CD4-positive, alpha-beta T cell treated with Interleukin-12 subunit alpha and Interleukin-12 subunit beta, for 1 hour (primary cell): ENCODE results near the gene MSH3.
"Not testable (repeated sequence)": the region's sequence is repeated elsewhere in the genome, so short reads cannot be mapped to it uniquely, and the experiment has no call there.

Experiments used
- DNase-seq: peaks from one replicate; pipeline ENCODE4 v3.0.0-alpha.2; 2020

Gene MSH3

DNA sequence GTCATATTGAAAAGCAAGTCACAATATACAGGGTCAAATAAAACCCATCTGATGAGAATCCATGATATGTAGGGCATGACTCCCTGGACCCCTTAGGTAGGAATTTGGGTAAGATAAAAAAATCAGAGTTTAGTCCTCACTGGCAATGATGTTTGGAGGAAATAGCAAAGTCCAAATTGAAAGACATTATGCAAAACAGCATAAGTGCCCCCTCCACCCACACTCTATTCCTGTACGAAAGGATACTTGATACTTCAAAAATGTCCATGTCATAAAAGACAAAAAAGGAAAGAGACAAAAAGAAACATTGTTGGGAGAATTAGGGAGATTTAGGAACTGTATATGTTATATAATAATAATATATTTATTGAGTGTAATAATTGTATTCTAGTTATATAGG, 209.7 kb downstream of the MSH3 start:
- no peak for DNase-seq

GRCh38 chr5:80864706-80865435, 210.4 kb downstream of the MSH3 start:
- no peak for DNase-seq

GRCh38 chr5:80865551-80865950, 211.1 kb downstream of the MSH3 start:
- DNase-seq, result no peak

DNA sequence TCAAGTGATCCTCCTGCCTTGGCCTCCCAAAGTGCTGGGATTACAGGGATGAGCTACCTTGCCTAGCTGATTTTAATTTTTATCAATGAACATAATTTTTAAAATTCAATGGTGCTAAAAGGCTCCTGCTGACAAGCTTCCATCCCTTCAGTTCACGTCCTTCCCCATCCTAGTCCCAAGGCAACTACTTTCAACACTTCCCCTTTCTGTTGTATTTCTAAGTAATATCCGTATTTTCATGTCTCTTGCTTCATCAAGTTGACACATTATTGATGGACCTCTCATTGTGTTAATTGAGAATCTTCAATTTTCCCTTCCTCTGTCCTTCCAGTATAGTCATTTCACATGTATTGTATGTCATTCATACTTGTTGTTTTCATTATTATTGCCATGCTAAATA, 211.9 kb downstream of the MSH3 start:
- DNase-seq, result no peak

DNA sequence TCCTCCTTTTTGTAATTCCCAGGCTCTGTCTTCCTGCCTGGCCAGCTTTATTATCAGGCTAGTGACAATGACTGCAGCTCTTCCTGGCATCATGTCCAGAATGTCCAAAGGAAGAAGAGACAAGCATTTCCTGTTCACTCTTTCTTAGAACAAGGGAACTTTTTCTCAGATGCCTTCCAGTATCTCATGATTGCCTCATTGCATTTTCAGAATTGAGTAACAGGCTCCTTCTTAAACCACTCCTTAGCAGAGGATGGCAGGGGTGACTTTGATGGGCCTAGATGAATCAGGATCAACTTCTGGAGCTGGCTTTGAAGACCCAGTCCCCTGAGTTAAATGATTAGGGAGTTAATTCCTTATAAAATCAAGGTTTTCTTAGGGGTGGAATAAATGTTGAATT, 212.8 kb downstream of the MSH3 start:
- DNase-seq, result no peak

DNA sequence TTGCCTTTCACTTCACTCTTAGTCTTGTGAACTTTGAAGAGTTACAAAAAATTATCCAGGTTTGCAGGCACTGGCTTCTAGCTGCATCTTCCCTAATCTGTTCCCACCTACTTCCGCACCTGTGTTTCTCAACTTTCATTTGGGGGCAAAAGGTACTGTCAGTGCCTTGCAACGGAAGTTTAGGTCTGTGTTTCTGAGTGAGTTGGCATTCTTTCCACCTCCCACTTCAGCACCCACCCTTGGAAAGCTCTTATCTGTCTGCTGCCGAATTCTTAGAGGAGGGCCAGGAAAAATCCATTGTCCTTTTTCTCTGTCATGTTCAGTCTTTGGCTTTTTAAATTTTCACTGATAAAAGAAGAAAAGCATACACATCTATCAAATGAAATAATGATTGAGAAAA, 216.0 kb downstream of the MSH3 start:
- no peak for DNase-seq

DNA sequence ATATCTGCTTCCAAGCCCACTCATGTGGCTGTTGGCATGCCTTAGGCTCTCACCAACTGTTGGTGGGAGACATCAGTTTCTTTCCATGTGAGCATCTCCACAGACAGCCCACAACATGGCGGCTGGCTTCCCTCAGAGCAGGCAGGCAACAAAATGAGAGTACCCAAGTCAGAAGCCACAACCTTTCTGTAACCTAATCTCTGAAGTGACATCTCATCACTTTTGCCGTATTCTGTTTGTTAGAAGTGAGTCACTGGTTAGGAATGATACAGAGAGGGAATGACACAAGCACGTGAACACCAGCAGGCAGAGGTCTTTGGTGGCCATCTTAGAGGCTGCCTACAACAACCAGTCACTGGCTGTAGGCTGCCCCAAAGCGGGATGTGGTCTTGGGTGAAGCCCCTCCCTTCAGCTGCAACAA, 217.1 kb downstream of the MSH3 start:
- no peak for DNase-seq

GRCh38 chr5:80874162-80874561, 219.7 kb downstream of the MSH3 start:
- DNase-seq, result no peak

DNA sequence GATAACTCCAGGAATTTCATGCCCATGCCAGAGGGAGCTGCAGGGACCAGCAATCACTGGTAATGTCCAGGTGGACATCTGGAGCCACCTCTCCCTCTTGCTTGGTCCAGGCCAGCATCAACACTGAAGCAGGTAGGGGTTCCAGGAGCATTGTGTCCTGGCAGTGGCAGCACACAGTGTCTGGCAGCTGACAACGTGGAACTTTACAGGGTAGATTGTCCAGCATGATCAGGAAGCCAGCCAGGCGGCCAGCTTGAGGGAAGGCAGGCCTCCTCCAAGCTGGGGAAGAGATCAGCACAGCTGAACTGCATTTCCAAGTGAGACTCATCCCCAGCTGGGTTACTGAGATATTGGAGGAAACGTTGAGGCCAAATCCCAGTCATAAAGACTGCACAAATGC, 223.1 kb downstream of the MSH3 start:
- no peak for DNase-seq

DNA sequence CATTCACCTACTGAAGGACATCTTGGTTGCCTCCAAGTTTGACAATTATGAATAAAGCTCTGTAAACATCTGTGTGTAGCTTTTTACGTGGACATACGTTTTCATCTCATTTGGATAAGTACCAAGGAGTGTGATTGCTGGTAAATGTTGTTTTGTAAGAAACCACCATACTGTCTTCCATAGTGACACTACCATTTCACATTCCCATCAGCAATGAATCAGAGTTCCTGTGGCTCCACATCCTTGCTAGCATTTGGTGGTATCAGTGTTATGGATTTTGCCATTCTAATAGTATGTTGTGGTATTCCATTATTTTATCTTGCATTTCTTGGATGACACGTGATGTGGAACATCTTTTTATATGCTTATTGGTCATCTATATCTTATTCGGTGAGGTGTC, 227.3 kb downstream of the MSH3 start:
- DNase-seq, result no peak

DNA sequence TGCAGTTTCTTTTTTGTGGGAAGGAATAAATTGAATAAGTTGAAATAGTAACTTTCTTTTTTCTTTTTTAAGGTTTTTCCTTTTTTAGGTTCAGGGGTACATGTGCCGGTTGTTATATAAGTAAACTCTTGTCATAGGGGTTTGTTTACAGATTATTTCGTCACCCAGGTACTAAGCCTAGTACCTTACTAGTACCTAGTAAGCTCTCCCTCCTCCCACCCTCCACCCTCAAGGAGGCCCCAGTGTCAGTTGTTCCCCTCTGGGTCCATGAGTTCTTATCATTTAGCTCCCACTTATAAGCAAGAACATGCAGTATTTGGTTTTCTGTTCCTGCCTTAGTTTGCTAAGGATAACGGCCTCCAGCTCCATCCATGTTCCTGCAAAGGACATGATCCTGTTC, 228.9 kb downstream of the MSH3 start:
- DNase-seq, result not testable (repeated sequence)

- no peak for DNase-seq
These were observed 229.8 kb downstream of the MSH3 start for GRCh38 chr5:80884086-80884813.

GRCh38 chr5:80884929-80885328, 230.5 kb downstream of the MSH3 start:
- no peak for DNase-seq

GRCh38 chr5:80885396-80886000, 231.0 kb downstream of the MSH3 start:
- no peak for DNase-seq

GRCh38 chr5:80894083-80894482, 239.6 kb downstream of the MSH3 start:
- DNase-seq, result no peak

GRCh38 chr5:80895523-80895922, 241.1 kb downstream of the MSH3 start:
- DNase-seq, result no peak

DNA sequence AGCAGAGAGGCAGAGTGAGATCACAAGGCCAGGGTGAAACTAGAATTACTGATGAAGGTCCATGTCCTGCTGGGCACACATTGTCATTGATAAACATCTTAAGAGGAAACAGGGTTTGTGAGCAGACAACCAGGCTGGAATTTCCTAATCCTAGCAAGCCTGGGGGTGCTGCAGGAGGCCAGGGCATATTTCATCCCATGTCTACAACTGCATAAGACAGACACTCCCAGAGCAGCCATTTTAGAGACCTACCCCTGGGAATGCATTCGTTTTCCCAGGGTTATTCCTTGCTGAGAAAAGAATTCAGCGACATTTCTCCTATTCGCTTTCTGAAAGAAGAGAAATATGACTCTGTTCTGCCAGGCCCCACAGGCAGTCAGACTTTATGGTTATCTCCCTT, 248.2 kb downstream of the MSH3 start:
- not testable (repeated sequence) for DNase-seq

DNA sequence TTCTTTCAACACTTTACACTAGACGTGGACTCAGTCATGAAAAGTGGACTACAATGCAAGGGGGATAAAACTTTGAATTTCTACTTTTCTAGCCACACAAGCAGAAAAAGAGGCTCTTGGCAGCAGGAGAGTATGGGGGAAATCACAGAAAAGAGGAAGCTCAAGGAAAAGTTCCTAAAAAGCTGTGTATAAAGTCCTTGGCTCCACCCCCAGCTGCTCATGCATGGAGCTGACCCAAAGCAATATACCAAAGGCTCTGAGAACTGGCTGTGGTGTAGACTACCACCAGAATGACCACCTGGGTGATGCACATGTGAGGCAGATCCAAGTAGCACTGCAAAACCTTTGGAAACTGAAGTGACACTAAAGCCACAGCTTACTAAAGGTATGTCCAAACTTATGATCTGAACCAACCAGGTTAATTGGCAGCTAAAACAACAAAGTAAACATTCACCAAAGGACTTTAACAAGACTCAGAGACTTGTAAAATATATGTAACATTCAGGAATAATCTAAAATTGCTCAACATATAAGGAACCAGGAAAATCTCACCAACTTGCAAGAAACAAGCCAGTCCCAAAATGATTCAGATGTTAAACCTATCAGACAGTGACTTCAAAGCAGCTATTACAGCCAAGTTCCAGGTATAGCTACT, 250.2 kb downstream of the MSH3 start:
- no peak for DNase-seq

- no peak for DNase-seq
These were observed 251.0 kb downstream of the MSH3 start for GRCh38 chr5:80905405-80905804.

DNA sequence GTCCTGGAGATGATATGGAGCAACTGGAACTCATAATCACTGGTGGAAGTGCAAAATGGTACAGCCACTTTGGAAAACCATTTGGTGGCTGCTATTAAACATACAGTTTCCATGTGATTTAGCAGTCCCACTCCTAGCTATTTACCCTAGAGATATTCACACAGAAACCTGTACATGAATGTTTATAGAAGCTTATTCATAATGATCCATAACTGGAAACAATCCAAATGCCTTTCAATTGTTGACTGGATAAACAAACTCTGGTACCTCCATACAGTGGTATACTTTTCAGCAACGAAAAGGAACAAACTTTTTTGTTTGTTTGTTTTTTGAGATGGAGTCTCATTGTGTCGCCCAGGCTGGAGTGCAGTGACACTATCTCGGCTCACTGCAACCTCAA, 258.0 kb downstream of the MSH3 start:
- DNase-seq, result no peak

GRCh38 chr5:80915716-80916115, 261.3 kb downstream of the MSH3 start:
- DNase-seq, result no peak

DNA sequence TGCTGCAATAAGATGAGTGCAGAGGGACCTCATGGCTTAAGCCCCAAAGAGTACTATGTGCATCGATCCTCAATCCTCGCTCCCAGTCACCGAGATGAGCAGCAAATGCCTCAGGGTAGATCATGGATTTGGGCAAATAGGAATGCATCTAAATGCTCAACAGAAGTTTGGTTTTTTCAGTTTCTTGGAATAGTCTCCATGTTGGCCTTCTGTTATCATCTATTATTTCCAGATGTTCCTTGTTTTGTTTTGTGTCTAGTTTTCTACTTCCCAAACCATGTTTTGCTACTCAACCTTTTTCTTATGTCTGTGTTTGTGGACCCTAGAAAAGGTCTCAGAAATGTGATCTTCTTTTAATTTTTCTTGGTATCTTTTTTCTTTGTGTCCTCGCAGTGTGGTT, 262.2 kb downstream of the MSH3 start:
- DNase-seq, result no peak

- DNase-seq, result no peak
These were observed 263.2 kb downstream of the MSH3 start for GRCh38 chr5:80917631-80918030.
